Epithelial cell of proximal tubule (primary cell): ENCODE data around the gene CADPS. TPM values are rescaled to one million over a fixed set of nuclear protein-coding genes. Genes with fewer than 3 reads are reported as not detected.

ENCODE experiments used
- DNase-seq: peaks from one replicate; pipeline ENCODE4 v3.0.0-alpha.2; 2011; ENCODE audit warnings: low read depth
- H3K4me3 ChIP-seq: 2 replicates; pipeline ENCODE4 v1.5.1; 2011; ENCODE audit warnings: low read depth, mild to moderate bottlenecking, low read length
- total RNA-seq: library from RNA; depleted of rRNA; stranded (reverse); fragments of >200 nt; gene quantifications from 2 replicates; pipeline ENCODE4 v1.2.3, GENCODE V29; 2015
- TF ChIP-seq, protein P1 (sequence below): conservative IDR thresholded peaks from 2 replicates; pipeline ENCODE4 v1.5.1; 2012; ENCODE audit warnings: low read depth, mild to moderate bottlenecking, low read length

Gene CADPS
- total RNA-seq, 1 donor from 2014 or later: not detected

DNA sequence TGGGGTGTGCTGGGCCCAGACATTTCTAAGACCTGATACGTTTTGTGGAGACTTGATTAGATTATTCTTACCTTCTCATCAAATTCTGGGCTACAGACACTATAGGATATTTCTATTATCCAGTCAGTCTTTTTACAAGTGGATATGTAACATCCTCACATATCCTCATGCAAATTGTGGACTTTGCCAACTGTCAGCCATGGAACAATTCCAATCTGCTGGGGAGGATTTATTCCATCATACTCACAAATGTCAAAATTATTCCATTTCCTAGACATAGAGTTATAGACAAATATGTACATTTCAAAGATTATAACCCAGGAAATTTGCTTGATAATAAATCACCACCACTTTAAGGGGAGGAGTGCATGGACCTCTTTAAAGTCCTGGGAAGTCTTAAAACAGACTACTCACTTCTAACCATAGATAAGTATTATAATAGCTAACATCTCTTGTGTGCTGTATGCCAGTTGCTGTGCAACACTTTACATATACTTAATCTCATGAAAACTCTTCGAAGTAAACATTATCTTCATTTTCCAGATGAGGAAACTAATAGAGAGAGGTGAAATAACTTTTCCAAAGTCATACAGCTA, 44.4 kb downstream of the CADPS start:
- TF ChIP-seq, protein P1, sequence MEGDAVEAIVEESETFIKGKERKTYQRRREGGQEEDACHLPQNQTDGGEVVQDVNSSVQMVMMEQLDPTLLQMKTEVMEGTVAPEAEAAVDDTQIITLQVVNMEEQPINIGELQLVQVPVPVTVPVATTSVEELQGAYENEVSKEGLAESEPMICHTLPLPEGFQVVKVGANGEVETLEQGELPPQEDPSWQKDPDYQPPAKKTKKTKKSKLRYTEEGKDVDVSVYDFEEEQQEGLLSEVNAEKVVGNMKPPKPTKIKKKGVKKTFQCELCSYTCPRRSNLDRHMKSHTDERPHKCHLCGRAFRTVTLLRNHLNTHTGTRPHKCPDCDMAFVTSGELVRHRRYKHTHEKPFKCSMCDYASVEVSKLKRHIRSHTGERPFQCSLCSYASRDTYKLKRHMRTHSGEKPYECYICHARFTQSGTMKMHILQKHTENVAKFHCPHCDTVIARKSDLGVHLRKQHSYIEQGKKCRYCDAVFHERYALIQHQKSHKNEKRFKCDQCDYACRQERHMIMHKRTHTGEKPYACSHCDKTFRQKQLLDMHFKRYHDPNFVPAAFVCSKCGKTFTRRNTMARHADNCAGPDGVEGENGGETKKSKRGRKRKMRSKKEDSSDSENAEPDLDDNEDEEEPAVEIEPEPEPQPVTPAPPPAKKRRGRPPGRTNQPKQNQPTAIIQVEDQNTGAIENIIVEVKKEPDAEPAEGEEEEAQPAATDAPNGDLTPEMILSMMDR: no peak
- H3K4me3 ChIP-seq: no peak overlapping the region
- no peak for DNase-seq

DNA sequence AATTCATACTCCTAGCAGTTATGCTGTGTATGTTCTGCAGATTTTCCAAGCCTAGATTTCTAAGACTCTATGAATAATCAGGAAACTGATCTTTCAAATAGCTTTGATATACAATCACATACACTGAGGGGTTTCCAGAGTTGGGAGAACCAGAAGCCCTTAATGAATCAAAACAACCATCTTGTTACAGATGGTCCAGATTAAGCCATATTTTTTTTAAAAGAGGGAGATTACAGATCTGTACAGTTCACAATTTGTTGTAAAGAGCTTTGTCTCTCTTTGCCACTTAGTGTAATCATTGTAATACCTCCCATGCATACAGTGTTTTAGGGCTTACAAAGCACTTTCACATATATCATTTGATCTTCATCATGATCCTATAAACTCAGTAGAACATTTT, 47.7 kb downstream of the CADPS start:
- no peak for DNase-seq
- TF ChIP-seq, protein P1: no peak
- H3K4me3 ChIP-seq: no peak overlapping the region

DNA sequence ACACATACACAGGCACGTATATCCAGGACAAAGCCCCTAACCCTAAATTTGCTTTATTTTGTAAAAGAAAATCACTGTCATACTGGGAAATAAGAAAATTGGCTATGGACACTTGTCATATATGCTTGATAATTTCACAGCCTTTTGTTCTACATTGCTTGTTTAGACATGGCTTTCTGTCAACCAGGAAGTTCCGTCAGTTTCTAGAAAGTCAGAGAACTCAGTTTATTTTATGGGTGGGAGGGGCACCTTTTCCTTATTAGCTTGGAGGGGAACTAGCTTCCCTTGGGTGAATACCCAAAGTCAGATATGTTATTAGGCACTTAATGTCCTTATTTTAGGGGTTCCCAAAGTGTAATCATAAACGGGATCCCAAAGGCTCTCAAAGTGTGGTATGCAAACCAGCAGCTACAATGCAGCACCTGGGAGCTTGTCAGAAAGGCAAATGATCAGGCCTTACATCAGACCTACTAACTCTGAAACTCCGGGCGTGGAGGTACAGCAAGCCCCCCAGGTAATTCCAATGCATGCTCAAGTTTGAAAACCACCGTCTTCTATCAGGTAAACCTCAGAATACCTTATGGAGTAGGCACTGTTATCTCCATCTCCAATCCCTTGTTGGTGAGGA, 50.1 kb downstream of the CADPS start:
- DNase-seq: no peak
- TF ChIP-seq, protein P1: no peak
- H3K4me3 ChIP-seq: no peak overlapping the region

DNA sequence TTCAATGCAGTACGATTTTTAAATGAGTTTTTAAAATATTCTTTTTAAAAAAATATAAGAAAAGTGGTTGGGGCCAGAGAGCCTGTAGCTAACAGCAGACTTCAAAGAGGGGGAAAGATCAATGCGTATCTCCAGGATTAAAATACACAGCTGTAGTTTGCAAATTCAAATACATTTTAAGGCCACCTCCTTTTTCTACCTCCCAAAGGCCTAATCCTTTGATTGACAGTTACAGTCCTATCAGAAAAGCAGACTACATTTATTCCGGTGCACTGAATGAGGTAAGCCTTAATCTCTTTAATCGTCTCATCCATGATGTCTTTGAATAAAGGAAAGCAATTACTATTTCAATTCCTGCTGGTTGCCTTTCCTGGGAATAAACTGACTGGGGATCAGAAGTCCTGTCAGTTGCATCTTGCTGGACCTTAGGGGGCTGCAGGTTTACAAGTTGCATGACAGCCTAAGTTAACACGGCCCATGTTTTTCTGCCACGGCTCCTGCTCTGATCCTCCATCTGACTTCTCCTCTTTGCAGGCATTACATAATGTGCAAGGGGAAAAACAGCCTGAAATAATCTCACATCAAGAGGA, 51.7 kb downstream of the CADPS start:
- TF ChIP-seq, protein P1: no peak
- no peak for DNase-seq
- no peak overlapping the region for H3K4me3 ChIP-seq

DNA sequence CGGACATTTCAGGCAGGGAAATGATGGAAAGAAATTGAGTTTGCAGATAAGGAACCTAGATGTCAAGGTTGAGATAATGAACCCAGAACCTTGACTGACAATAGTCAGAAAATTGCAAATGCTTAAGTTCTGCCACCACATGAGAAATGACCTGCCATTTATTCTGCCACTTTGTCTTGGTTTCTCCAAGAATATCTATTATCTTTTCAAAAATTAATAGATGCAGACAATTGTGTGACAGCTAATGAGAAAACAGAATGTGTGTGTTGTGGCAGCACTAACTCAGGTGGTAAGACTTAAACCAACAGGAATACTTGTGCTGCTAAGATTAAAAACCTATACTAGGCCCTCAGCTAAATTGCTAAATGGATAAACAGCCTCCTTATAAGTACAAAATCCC, 52.3 kb downstream of the CADPS start:
- TF ChIP-seq, protein P1: no peak
- DNase-seq: no peak
- no peak overlapping the region for H3K4me3 ChIP-seq

DNA sequence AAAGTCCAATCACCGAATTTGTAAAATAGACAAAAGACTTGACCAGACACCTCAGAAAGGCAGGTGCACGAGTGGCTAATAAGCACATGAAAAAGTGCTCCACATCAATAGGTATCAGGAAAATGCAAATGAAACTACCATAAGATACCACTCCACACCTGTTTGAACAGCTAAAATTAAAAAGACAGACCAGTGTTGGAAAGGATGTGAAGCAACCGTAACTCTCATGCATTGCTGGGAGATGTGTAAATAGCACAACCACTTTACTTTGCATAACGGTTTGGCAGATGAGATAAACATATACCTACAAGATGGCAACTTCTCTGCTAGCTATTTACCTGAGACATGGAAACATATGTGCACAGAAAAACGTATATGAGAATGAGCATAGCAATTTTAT, 56.9 kb downstream of the CADPS start:
- no peak overlapping the region for H3K4me3 ChIP-seq
- DNase-seq: no peak
- TF ChIP-seq, protein P1: no peak

DNA sequence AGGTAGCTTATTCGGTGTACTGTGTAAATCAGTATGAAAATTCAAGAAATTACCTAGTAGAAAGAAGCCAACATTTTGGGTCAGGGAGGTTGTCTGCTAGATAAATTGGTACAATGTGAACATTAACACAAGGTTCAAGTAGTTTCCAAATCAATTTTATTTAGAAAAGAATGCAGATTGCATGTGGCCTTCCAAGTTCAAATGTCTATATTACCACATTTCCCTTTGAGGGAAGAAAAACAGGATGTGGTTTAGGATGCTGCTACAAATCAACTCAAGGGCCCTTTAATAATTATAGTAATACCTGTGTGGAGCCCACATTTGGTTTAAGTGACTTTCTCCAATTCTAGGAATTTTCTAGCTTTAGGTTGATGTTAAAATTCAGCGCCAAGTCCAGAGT, 57.5 kb downstream of the CADPS start:
- no peak for DNase-seq
- no peak overlapping the region for H3K4me3 ChIP-seq
- TF ChIP-seq, protein P1: no peak
